ENCODE results near the gene UBR3. TPM values are rescaled to one million over a fixed set of nuclear protein-coding genes. Genes with fewer than 3 reads are reported as not detected.
"Not testable (repeated sequence)": the region's sequence is repeated elsewhere in the genome, so short reads cannot be mapped to it uniquely, and the experiment has no call there.

The UBR3 gene
- total and polyA plus RNA-seq, 2 experiments from 2014 or later, result 10.7 to 28.0 TPM

- TF ChIP-seq, protein P1, sequence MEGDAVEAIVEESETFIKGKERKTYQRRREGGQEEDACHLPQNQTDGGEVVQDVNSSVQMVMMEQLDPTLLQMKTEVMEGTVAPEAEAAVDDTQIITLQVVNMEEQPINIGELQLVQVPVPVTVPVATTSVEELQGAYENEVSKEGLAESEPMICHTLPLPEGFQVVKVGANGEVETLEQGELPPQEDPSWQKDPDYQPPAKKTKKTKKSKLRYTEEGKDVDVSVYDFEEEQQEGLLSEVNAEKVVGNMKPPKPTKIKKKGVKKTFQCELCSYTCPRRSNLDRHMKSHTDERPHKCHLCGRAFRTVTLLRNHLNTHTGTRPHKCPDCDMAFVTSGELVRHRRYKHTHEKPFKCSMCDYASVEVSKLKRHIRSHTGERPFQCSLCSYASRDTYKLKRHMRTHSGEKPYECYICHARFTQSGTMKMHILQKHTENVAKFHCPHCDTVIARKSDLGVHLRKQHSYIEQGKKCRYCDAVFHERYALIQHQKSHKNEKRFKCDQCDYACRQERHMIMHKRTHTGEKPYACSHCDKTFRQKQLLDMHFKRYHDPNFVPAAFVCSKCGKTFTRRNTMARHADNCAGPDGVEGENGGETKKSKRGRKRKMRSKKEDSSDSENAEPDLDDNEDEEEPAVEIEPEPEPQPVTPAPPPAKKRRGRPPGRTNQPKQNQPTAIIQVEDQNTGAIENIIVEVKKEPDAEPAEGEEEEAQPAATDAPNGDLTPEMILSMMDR (conservative IDR thresholded peaks at IDR 0.05; ENCODE audit: low read depth in 2 of 2), result no peak
Observed at GRCh38 chr2:170118641-170119040, 291.4 kb downstream of the UBR3 start (continued).

- not testable (repeated sequence) for H3K4me3 ChIP-seq; H3K27ac Mint-ChIP-seq; H3F3A ChIP-seq (replicated peaks; ENCODE audit: low read depth); ATAC-seq; H2AFZ ChIP-seq; H3K27me3 ChIP-seq (ENCODE audit: insufficient read depth); H3K4me3 Mint-ChIP-seq; H3K4me2 ChIP-seq; H3K9me2 ChIP-seq (ENCODE audit: insufficient read depth); DNase-seq (ENCODE audit: low spot score); H3K4me1 Mint-ChIP-seq; H3K4me1 ChIP-seq (ENCODE audit: insufficient read depth); H3K79me2 ChIP-seq (replicated peaks; ENCODE audit: insufficient read depth); H3K27ac ChIP-seq (ENCODE audit: low read depth); H4K20me1 ChIP-seq (replicated peaks; ENCODE audit: insufficient read depth); H3K27me3 Mint-ChIP-seq (ENCODE audit: insufficient read depth, low read depth, poor library complexity)
- Mint-ChIP-seq H3K9me3 (peaks cover 53% of the 10 kb centered on the region), H3K36me3 (ENCODE audit: low read depth) (peaks cover 44% of the 10 kb centered on the region)
- H3K36me3 ChIP-seq (ENCODE audit: insufficient read depth), result peaks cover 13% of the 10 kb centered on the region
Observed at GRCh38 chr2:170119326-170119725, 292.1 kb downstream of the UBR3 start.

GRCh38 chr2:170121689-170122088 is 294.4 kb downstream of the UBR3 start:
- no peak overlapping the region for H3K4me2 ChIP-seq
- Mint-ChIP-seq H3K9me3 (peaks cover 41% of the 10 kb centered on the region), H3K4me3 (no peak overlapping the region), H3K36me3 (ENCODE audit: low read depth) (peaks cover 30% of the 10 kb centered on the region), H3K27me3 (ENCODE audit: insufficient read depth, low read depth, poor library complexity) (no peaks in the 10 kb centered on the region), H3K4me1 (no peaks in the 10 kb centered on the region; the same call in 2 of the 3 replicates), H3K27ac (no peak overlapping the region)
- no peak overlapping the region for H3K27ac ChIP-seq (ENCODE audit: low read depth)
- no peaks in the 10 kb centered on the region for H3K27me3 ChIP-seq (ENCODE audit: insufficient read depth)
- H4K20me1 ChIP-seq (replicated peaks; ENCODE audit: insufficient read depth), result no peaks in the 10 kb centered on the region
- H3K4me1 ChIP-seq (ENCODE audit: insufficient read depth), result peaks cover 6% of the 10 kb centered on the region; the same call in 1 of the 2 replicates
- DNase-seq (ENCODE audit: low spot score) (no peak), ATAC-seq (no peak)
- no peaks in the 10 kb centered on the region for H3F3A ChIP-seq (replicated peaks; ENCODE audit: low read depth)
- no peak overlapping the region for H3K4me3 ChIP-seq
- H3K79me2 ChIP-seq (replicated peaks; ENCODE audit: insufficient read depth), result no peaks in the 10 kb centered on the region
- peaks cover 3% of the 10 kb centered on the region; the same call in 1 of the 2 replicates for H3K36me3 ChIP-seq (ENCODE audit: insufficient read depth)
- peak overlapping the region; percentile 52; the same call in 1 of the 2 replicates for H2AFZ ChIP-seq
- H3K9me2 ChIP-seq (ENCODE audit: insufficient read depth), result peaks cover 9% of the 10 kb centered on the region; the same call in 1 of the 2 replicates
- no peak for TF ChIP-seq ZNF114 (CRISPR knock-in tag; IDR thresholded peaks at IDR 0.05)
- no peak for TF ChIP-seq POLR2AphosphoS5 (IDR thresholded peaks at IDR 0.05; ENCODE audit: low read depth)
- TF ChIP-seq ZNF331 (CRISPR knock-in tag; IDR thresholded peaks at IDR 0.05; ENCODE audit: low read depth), result no peak
- no peak for TF ChIP-seq CREB1 (CRISPR knock-in tag; IDR thresholded peaks at IDR 0.05; ENCODE audit: low read depth)
- TF ChIP-seq, protein P1 (conservative IDR thresholded peaks at IDR 0.05; ENCODE audit: low read depth in 2 of 2), result no peak
- no peak for TF ChIP-seq STAT1 (IDR thresholded peaks at IDR 0.05; ENCODE audit: unreplicated experiment)
- TF ChIP-seq, protein P2, sequence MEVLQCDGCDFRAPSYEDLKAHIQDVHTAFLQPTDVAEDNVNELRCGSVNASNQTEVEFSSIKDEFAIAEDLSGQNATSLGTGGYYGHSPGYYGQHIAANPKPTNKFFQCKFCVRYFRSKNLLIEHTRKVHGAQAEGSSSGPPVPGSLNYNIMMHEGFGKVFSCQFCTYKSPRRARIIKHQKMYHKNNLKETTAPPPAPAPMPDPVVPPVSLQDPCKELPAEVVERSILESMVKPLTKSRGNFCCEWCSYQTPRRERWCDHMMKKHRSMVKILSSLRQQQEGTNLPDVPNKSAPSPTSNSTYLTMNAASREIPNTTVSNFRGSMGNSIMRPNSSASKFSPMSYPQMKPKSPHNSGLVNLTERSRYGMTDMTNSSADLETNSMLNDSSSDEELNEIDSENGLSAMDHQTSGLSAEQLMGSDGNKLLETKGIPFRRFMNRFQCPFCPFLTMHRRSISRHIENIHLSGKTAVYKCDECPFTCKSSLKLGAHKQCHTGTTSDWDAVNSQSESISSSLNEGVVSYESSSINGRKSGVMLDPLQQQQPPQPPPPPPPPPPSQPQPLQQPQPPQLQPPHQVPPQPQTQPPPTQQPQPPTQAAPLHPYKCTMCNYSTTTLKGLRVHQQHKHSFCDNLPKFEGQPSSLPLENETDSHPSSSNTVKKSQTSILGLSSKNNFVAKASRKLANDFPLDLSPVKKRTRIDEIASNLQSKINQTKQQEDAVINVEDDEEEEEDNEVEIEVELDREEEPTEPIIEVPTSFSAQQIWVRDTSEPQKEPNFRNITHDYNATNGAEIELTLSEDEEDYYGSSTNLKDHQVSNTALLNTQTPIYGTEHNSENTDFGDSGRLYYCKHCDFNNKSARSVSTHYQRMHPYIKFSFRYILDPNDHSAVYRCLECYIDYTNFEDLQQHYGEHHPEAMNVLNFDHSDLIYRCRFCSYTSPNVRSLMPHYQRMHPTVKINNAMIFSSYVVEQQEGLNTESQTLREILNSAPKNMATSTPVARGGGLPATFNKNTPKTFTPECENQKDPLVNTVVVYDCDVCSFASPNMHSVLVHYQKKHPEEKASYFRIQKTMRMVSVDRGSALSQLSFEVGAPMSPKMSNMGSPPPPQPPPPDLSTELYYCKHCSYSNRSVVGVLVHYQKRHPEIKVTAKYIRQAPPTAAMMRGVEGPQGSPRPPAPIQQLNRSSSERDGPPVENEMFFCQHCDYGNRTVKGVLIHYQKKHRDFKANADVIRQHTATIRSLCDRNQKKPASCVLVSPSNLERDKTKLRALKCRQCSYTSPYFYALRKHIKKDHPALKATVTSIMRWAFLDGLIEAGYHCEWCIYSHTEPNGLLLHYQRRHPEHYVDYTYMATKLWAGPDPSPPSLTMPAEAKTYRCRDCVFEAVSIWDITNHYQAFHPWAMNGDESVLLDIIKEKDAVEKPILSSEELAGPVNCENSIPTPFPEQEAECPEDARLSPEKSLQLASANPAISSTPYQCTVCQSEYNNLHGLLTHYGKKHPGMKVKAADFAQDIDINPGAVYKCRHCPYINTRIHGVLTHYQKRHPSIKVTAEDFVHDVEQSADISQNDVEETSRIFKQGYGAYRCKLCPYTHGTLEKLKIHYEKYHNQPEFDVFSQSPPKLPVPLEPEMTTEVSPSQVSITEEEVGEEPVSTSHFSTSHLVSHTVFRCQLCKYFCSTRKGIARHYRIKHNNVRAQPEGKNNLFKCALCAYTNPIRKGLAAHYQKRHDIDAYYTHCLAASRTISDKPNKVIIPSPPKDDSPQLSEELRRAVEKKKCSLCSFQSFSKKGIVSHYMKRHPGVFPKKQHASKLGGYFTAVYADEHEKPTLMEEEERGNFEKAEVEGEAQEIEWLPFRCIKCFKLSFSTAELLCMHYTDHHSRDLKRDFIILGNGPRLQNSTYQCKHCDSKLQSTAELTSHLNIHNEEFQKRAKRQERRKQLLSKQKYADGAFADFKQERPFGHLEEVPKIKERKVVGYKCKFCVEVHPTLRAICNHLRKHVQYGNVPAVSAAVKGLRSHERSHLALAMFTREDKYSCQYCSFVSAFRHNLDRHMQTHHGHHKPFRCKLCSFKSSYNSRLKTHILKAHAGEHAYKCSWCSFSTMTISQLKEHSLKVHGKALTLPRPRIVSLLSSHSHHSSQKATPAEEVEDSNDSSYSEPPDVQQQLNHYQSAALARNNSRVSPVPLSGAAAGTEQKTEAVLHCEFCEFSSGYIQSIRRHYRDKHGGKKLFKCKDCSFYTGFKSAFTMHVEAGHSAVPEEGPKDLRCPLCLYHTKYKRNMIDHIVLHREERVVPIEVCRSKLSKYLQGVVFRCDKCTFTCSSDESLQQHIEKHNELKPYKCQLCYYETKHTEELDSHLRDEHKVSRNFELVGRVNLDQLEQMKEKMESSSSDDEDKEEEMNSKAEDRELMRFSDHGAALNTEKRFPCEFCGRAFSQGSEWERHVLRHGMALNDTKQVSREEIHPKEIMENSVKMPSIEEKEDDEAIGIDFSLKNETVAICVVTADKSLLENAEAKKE (CRISPR knock-in tag; IDR thresholded peaks at IDR 0.05), result no peak
- TF ChIP-seq ETS1 (IDR thresholded peaks at IDR 0.05), result no peak

Data from GM23338 (cell line).